Psoas muscle (tissue), 8 donors: ENCODE data around the gene CEP85L. TPM values are rescaled to one million over a fixed set of nuclear protein-coding genes. Genes with fewer than 3 reads are reported as not detected.

Experiments
- ATAC-seq, 4 donors: fragments of 200-7000 bp; cut with Tn5 transposase; one replicate each; pipeline ENCODE4 v1.9.1; 2020; ENCODE audit warnings: moderate library complexity in 3 of 4, mild to moderate bottlenecking in 2 of 4
- DNase-seq, 2 donors: peaks; one replicate each; pipeline ENCODE4 v3.0.0-alpha.2; 2020
- H3K27ac ChIP-seq: fragments of 200-600 bp; one replicate; pipeline ENCODE4 v1.8.0; 2022
- H3K27me3 ChIP-seq, 3 donors: fragments of 200-600 bp in 1 of 3; one replicate each; pipeline versions ENCODE4 v1.6.1 to v1.8.0; 2013 to 2022; ENCODE audit warnings: low read length in 2 of 3, mild to moderate bottlenecking in 2 of 3, moderate library complexity in 1 of 3; ENCODE audit not compliant: insufficient read depth in 3 of 3
- H3K36me3 ChIP-seq, 2 donors: fragments of 200-600 bp in 1 of 2; one replicate each; pipeline versions ENCODE4 v1.6.1 to v1.8.0; 2013 to 2022; ENCODE audit warnings: low read depth in 1 of 2, mild to moderate bottlenecking in 1 of 2, moderate library complexity in 1 of 2; ENCODE audit not compliant: insufficient read depth in 1 of 2
- H3K4me1 ChIP-seq: fragments of 200-600 bp; one replicate; pipeline ENCODE4 v1.8.0; 2022
- H3K4me3 ChIP-seq: fragments of 200-600 bp; one replicate; pipeline ENCODE4 v1.8.0; 2022; ENCODE audit warnings: mild to moderate bottlenecking
- H3K9me3 ChIP-seq: fragments of 200-600 bp; one replicate; pipeline ENCODE4 v1.8.0; 2022
- WGBS, 3 donors: extraction: QIAGEN DNeasy Blood & Tissue Kit; methylation state at CpG; one replicate each; pipeline versions ENCODE4 v1.1.6 to v1.1.7; 2013; 5-methylcytosine and 5-hydroxymethylcytosine counted together
- intact Hi-C, 2 donors: fragments of 100-400 bp; cut with DNase I; formaldehyde crosslinking; loops; one replicate each; pipeline versions ENCODE4 v1.11.0 to v1.14.2; 2022
- polyA plus RNA-seq, 3 donors: library from polyadenylated mRNA; stranded (reverse); fragments of 200-250 nt; gene quantifications; one replicate each; pipeline ENCODE4 v1.2.3, GENCODE V29; 2013
- total RNA-seq, 4 donors: library from RNA; stranded (reverse); fragmentation: NEBNext Ultra II Directional in 2 of 4; extraction: Animal tissue kit (Norgen Biotek cat#: 25700) in 2 of 4; gene quantifications; one replicate each; pipeline versions ENCODE4 v1.2.1 to v1.2.4, GENCODE V29; 2021 to 2023
- TF ChIP-seq, protein P1 (sequence below): fragments of 200-600 bp; IDR thresholded peaks from one replicate; pipeline ENCODE4 v1.8.0; 2022; ENCODE audit warnings: antibody characterized with exemption
- donor health status: healthy with polysubstance abuse.
- donor health status: DM: no; HTN: no; CAD: no; lungs with moderate emphysema.
- donor health status: Bipolar disorder and iron deficiency.
- donor health status: healthy.
- donor health status: DM: yes; HTN: yes; CAD: no.
- donor health status: DM: no; HTN: no; CAD: no.
- donor health status: DM: no; HTN: no; CAD: no.
- donor health status: DM: yes; HTN: yes; CAD: no.

The CEP85L gene
- total and polyA plus RNA-seq, 7 donors = 2.3 to 25.1 (median 18.9) TPM

DNA sequence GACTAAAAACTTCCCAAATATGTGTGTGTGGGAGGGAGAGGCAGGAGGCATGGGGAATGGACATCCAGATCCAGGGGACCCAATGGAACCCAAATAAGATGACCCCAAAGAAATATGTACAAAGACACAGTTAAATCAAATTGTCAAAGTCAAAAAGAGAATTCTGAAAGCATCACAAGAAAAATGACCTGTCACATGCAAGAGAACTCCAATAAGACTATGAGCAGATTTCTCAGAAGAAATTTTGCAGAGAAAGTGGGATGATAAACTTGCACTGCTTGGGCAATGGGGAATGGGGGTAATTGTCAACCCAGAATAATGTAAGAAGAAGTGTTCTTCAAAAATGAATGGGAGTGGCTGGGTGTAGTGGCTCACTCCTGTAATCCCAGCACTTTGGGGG lies 162.8 kb downstream of the CEP85L start:
- Histone ChIP-seq H3K4me1 (peaks cover 12% of the 10 kb centered on the region), H3K27me3 (no peaks in the 10 kb centered on the region), H3K27ac (no peak overlapping the region), H3K4me3 (no peak overlapping the region), H3K36me3 (peaks cover 3 to 40% of the 10 kb centered on the region in 2 donors), H3K9me3 (peaks cover 9% of the 10 kb centered on the region)
- no peak for ATAC-seq
- DNase-seq = no peak
- TF ChIP-seq, protein P1, sequence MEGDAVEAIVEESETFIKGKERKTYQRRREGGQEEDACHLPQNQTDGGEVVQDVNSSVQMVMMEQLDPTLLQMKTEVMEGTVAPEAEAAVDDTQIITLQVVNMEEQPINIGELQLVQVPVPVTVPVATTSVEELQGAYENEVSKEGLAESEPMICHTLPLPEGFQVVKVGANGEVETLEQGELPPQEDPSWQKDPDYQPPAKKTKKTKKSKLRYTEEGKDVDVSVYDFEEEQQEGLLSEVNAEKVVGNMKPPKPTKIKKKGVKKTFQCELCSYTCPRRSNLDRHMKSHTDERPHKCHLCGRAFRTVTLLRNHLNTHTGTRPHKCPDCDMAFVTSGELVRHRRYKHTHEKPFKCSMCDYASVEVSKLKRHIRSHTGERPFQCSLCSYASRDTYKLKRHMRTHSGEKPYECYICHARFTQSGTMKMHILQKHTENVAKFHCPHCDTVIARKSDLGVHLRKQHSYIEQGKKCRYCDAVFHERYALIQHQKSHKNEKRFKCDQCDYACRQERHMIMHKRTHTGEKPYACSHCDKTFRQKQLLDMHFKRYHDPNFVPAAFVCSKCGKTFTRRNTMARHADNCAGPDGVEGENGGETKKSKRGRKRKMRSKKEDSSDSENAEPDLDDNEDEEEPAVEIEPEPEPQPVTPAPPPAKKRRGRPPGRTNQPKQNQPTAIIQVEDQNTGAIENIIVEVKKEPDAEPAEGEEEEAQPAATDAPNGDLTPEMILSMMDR = no peak
- intact Hi-C loops = no loop called here

- Histone ChIP-seq H3K9me3 (peaks cover 9% of the 10 kb centered on the region), H3K4me1 (peaks cover 12% of the 10 kb centered on the region), H3K27me3 (no peaks in the 10 kb centered on the region), H3K27ac (no peak overlapping the region), H3K4me3 (no peak overlapping the region), H3K36me3 (peaks cover 3 to 40% of the 10 kb centered on the region in 2 donors)
- intact Hi-C loops = loop anchor here in 1 of 2 donors (2.0 kb wide), 1 partner anchor 37 kb away; no protein-coding TSS in a partner anchor
- 72 to 74% (median 73%) methylated on average over 2 of the region's 2 CpGs for WGBS, 3 donors
- TF ChIP-seq, protein P1 = no peak
- ATAC-seq (peak in 2 of 4 donors; percentile 26 to 30), DNase-seq (no peak)
Measured at GRCh38 chr6:118485601-118486550, 165.5 kb downstream of the CEP85L start.

GRCh38 chr6:118476551-118476950 lies 174.8 kb downstream of the CEP85L start:
- H3K27ac ChIP-seq = peak overlapping the region; percentile 53
- ATAC-seq (peak in 3 of 4 donors; percentile 67 to 86 (median 68)), DNase-seq (no peak)
- peaks cover 3 to 22% of the 10 kb centered on the region in 2 donors for H3K36me3 ChIP-seq
- no peaks in the 10 kb centered on the region for H3K9me3 ChIP-seq
- H3K4me1 ChIP-seq = peaks cover 15% of the 10 kb centered on the region
- TF ChIP-seq, protein P1 = no peak
- intact Hi-C loops = no loop called here
- WGBS, 3 donors = 6 to 36% (median 21%) methylated on average over 3 of the region's 3 CpGs
- H3K27me3 ChIP-seq = no peaks in the 10 kb centered on the region
- H3K4me3 ChIP-seq = peak overlapping the region; percentile 24

GRCh38 chr6:118473266-118473665 lies 178.1 kb downstream of the CEP85L start:
- TF ChIP-seq, protein P1 = no peak
- peaks cover 15% of the 10 kb centered on the region for H3K4me1 ChIP-seq

More at GRCh38 chr6:118473266-118473665, 178.1 kb downstream of the CEP85L start:
- Histone ChIP-seq H3K4me3 (no peak overlapping the region), H3K36me3 (peaks cover 0 to 20% of the 10 kb centered on the region in 2 donors), H3K9me3 (no peaks in the 10 kb centered on the region), H3K27ac (no peak overlapping the region), H3K27me3 (no peaks in the 10 kb centered on the region)
- intact Hi-C loops = loop anchor here in 1 of 2 donors (5.0 kb wide), 1 partner anchor 71 kb away; no protein-coding TSS in a partner anchor
- ATAC-seq (no peak), DNase-seq (no peak)
